Measurements from ENCODE around the gene NRAS. TPM values are rescaled to one million over a fixed set of nuclear protein-coding genes. Genes with fewer than 3 reads are reported as not detected.
A peak's percentile ranks its signal among the peaks of the same experiment; 100 is the strongest.

The NRAS gene
- total RNA-seq, 1 experiment from 2014 or later, result 53.5 TPM

DNA sequence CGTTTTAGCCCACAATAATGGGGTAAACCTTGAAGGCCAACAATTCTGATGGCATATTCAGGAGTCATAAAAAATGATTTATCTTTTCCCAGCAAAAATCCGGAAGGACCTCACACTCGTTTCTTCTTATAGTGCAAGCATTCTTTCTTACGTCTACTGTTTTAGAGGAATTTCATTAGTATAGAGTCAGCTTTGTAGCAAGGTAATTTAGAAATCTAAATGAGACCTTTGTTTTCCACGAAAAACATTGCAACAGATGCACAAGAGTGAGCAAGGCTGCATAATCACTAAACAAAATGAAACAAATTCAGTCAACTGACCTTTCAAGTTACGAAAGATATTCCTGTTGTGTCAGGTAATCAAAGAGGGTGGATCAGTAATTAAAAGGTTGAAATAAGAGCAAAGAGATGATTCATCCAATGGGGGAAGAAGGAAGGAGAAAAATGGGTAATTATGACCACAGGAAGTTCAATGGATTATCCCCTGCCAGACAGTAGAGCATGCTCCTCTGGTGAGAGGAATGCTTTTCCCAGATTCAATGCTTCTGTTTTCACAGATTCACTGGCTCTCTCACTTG is 41.8 kb upstream of the NRAS start:
- peaks cover 43% of the 10 kb centered on the region for H3K4me1 Mint-ChIP-seq
- POLR2A ChIA-PET, result interaction anchor here (0.6 to 1.7 kb wide), 2 partner anchors 42 to 733 kb away, joined by 4 to 5 read pairs; partner anchors contain the start of gene NRAS
- peaks cover 16% of the 10 kb centered on the region for H3K9me3 Mint-ChIP-seq
- no peak for ATAC-seq
- CTCF ChIA-PET, result interaction anchor here (1.6 kb wide), 1 partner anchor 294 kb away, joined by 4 read pairs; no protein-coding TSS in a partner anchor
- TF ChIP-seq ZNF671 (CRISPR knock-in tag; IDR thresholded peaks at IDR 0.05), result no peak
- TF ChIP-seq ZNF219 (CRISPR knock-in tag; IDR thresholded peaks at IDR 0.05; ENCODE audit: borderline replicate concordance), result no peak
- no peak for TF ChIP-seq FOXP1 (CRISPR knock-in tag; IDR thresholded peaks at IDR 0.05; ENCODE audit: borderline replicate concordance)
- TF ChIP-seq, protein P1, sequence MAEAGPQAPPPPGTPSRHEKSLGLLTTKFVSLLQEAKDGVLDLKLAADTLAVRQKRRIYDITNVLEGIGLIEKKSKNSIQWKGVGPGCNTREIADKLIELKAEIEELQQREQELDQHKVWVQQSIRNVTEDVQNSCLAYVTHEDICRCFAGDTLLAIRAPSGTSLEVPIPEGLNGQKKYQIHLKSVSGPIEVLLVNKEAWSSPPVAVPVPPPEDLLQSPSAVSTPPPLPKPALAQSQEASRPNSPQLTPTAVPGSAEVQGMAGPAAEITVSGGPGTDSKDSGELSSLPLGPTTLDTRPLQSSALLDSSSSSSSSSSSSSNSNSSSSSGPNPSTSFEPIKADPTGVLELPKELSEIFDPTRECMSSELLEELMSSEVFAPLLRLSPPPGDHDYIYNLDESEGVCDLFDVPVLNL (CRISPR knock-in tag; IDR thresholded peaks at IDR 0.05; ENCODE audit: borderline replicate concordance, low read depth), result no peak
- no peak for TF ChIP-seq JAZF1 (CRISPR knock-in tag; IDR thresholded peaks at IDR 0.05)
- TF ChIP-seq, protein P2, sequence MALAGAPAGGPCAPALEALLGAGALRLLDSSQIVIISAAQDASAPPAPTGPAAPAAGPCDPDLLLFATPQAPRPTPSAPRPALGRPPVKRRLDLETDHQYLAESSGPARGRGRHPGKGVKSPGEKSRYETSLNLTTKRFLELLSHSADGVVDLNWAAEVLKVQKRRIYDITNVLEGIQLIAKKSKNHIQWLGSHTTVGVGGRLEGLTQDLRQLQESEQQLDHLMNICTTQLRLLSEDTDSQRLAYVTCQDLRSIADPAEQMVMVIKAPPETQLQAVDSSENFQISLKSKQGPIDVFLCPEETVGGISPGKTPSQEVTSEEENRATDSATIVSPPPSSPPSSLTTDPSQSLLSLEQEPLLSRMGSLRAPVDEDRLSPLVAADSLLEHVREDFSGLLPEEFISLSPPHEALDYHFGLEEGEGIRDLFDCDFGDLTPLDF (CRISPR knock-in tag; IDR thresholded peaks at IDR 0.05), result no peak
- TF ChIP-seq, protein P3, sequence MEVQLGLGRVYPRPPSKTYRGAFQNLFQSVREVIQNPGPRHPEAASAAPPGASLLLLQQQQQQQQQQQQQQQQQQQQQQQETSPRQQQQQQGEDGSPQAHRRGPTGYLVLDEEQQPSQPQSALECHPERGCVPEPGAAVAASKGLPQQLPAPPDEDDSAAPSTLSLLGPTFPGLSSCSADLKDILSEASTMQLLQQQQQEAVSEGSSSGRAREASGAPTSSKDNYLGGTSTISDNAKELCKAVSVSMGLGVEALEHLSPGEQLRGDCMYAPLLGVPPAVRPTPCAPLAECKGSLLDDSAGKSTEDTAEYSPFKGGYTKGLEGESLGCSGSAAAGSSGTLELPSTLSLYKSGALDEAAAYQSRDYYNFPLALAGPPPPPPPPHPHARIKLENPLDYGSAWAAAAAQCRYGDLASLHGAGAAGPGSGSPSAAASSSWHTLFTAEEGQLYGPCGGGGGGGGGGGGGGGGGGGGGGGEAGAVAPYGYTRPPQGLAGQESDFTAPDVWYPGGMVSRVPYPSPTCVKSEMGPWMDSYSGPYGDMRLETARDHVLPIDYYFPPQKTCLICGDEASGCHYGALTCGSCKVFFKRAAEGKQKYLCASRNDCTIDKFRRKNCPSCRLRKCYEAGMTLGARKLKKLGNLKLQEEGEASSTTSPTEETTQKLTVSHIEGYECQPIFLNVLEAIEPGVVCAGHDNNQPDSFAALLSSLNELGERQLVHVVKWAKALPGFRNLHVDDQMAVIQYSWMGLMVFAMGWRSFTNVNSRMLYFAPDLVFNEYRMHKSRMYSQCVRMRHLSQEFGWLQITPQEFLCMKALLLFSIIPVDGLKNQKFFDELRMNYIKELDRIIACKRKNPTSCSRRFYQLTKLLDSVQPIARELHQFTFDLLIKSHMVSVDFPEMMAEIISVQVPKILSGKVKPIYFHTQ (CRISPR knock-in tag; IDR thresholded peaks at IDR 0.05), result no peak
- TF ChIP-seq, protein P4, sequence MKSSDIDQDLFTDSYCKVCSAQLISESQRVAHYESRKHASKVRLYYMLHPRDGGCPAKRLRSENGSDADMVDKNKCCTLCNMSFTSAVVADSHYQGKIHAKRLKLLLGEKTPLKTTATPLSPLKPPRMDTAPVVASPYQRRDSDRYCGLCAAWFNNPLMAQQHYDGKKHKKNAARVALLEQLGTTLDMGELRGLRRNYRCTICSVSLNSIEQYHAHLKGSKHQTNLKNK (CRISPR knock-in tag; IDR thresholded peaks at IDR 0.05), result no peak
- TF ChIP-seq HMGA2 (CRISPR knock-in tag; IDR thresholded peaks at IDR 0.05), result no peak
- no peak for TF ChIP-seq NFATC4 (CRISPR knock-in tag; IDR thresholded peaks at IDR 0.05)
- no peak for TF ChIP-seq FOXK1 (CRISPR knock-in tag; IDR thresholded peaks at IDR 0.05)
- TF ChIP-seq, protein P5, sequence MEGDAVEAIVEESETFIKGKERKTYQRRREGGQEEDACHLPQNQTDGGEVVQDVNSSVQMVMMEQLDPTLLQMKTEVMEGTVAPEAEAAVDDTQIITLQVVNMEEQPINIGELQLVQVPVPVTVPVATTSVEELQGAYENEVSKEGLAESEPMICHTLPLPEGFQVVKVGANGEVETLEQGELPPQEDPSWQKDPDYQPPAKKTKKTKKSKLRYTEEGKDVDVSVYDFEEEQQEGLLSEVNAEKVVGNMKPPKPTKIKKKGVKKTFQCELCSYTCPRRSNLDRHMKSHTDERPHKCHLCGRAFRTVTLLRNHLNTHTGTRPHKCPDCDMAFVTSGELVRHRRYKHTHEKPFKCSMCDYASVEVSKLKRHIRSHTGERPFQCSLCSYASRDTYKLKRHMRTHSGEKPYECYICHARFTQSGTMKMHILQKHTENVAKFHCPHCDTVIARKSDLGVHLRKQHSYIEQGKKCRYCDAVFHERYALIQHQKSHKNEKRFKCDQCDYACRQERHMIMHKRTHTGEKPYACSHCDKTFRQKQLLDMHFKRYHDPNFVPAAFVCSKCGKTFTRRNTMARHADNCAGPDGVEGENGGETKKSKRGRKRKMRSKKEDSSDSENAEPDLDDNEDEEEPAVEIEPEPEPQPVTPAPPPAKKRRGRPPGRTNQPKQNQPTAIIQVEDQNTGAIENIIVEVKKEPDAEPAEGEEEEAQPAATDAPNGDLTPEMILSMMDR (IDR thresholded peaks at IDR 0.05), result no peak
- TF ChIP-seq, protein P6, sequence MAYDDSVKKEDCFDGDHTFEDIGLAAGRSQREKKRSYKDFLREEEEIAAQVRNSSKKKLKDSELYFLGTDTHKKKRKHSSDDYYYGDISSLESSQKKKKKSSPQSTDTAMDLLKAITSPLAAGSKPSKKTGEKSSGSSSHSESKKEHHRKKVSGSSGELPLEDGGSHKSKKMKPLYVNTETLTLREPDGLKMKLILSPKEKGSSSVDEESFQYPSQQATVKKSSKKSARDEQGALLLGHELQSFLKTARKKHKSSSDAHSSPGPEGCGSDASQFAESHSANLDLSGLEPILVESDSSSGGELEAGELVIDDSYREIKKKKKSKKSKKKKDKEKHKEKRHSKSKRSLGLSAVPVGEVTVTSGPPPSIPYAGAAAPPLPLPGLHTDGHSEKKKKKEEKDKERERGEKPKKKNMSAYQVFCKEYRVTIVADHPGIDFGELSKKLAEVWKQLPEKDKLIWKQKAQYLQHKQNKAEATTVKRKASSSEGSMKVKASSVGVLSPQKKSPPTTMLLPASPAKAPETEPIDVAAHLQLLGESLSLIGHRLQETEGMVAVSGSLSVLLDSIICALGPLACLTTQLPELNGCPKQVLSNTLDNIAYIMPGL (CRISPR knock-in tag; IDR thresholded peaks at IDR 0.05), result no peak
- TF ChIP-seq IRF2 (CRISPR knock-in tag; IDR thresholded peaks at IDR 0.05; ENCODE audit: borderline replicate concordance, low read depth), result no peak
- TF ChIP-seq CREB1 (CRISPR knock-in tag; IDR thresholded peaks at IDR 0.05), result no peak
- no peak for TF ChIP-seq TEAD1 (CRISPR knock-in tag; IDR thresholded peaks at IDR 0.05)
- no peak for TF ChIP-seq PRRX2 (CRISPR knock-in tag; IDR thresholded peaks at IDR 0.05)
- TF ChIP-seq ETV6 (CRISPR knock-in tag; IDR thresholded peaks at IDR 0.05), result no peak
- TF ChIP-seq, protein P7, sequence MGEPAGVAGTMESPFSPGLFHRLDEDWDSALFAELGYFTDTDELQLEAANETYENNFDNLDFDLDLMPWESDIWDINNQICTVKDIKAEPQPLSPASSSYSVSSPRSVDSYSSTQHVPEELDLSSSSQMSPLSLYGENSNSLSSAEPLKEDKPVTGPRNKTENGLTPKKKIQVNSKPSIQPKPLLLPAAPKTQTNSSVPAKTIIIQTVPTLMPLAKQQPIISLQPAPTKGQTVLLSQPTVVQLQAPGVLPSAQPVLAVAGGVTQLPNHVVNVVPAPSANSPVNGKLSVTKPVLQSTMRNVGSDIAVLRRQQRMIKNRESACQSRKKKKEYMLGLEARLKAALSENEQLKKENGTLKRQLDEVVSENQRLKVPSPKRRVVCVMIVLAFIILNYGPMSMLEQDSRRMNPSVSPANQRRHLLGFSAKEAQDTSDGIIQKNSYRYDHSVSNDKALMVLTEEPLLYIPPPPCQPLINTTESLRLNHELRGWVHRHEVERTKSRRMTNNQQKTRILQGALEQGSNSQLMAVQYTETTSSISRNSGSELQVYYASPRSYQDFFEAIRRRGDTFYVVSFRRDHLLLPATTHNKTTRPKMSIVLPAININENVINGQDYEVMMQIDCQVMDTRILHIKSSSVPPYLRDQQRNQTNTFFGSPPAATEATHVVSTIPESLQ (CRISPR knock-in tag; IDR thresholded peaks at IDR 0.05), result no peak
- TF ChIP-seq, protein P8, sequence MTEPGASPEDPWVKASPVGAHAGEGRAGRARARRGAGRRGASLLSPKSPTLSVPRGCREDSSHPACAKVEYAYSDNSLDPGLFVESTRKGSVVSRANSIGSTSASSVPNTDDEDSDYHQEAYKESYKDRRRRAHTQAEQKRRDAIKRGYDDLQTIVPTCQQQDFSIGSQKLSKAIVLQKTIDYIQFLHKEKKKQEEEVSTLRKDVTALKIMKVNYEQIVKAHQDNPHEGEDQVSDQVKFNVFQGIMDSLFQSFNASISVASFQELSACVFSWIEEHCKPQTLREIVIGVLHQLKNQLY (CRISPR knock-in tag; IDR thresholded peaks at IDR 0.05), result no peak
- peak overlapping the region; percentile 100 for H3K27ac Mint-ChIP-seq
- peaks cover 5% of the 10 kb centered on the region for H3K27me3 Mint-ChIP-seq (ENCODE audit: low read depth)
- H3K36me3 Mint-ChIP-seq, result peaks cover 15% of the 10 kb centered on the region
- peak overlapping the region; percentile 99 for H3K4me3 Mint-ChIP-seq
- DNase-seq (ENCODE audit: low spot score), result no peak
